Measurements from ENCODE around the gene SREBF1. TPM values are rescaled to one million over a fixed set of nuclear protein-coding genes. Genes with fewer than 3 reads are reported as not detected.
A peak's percentile ranks its signal among the peaks of the same experiment; 100 is the strongest.

The SREBF1 gene
- total and polyA plus RNA-seq, 2 of the 8 experiments (the other 6 are each of a cell fraction or from before 2014, with no cell fraction given) = 28.6 to 70.8 TPM

- H3K27ac ChIP-seq (ENCODE audit: low read depth, low read length) = no peak overlapping the region
- CTCF ChIA-PET (ENCODE audit: partially characterized antibody) = interaction anchor here (0.6 to 26.2 kb wide), 6 partner anchors 8 to 54 kb away, joined by 3 to 404 read pairs (median 16); no protein-coding TSS in a partner anchor
Measured at GRCh38 chr17:17868641-17869522, 32.1 kb upstream of the SREBF1 start.

More at GRCh38 chr17:17868641-17869522, 32.1 kb upstream of the SREBF1 start:
- no peak overlapping the region for H3K9ac ChIP-seq (replicated peaks in 1 of 4; ENCODE audit: extremely low read depth in 1 of 4, low read depth in 3 of 4, low read length in 3 of 4)
- no peaks in the 10 kb centered on the region for H3K79me1 ChIP-seq (ENCODE audit: low read depth, low read length)
- no peaks in the 10 kb centered on the region for H3K9me3 ChIP-seq (ENCODE audit: insufficient read depth in 2 of 2, low read depth in 1 of 2, low read length in 1 of 2)
- no peaks in the 10 kb centered on the region for H3K23me2 ChIP-seq (ENCODE audit: low read depth, low read length)
- H2AK5ac ChIP-seq (ENCODE audit: low read depth, low read length) = peak overlapping the region; percentile 41
- H3K36me3 ChIP-seq (ENCODE audit: control insufficient read depth in 2 of 4, insufficient read depth in 4 of 4, low read length in 3 of 4) = no peaks in the 10 kb centered on the region
- H3K23ac ChIP-seq (ENCODE audit: insufficient read length) = no peak overlapping the region
- H2AFZ ChIP-seq (ENCODE audit: low read length) = no peak overlapping the region; the same call in 1 of the 2 replicates
- H4K5ac ChIP-seq (ENCODE audit: insufficient read length, low read depth, low read length) = no peak overlapping the region
- no peaks in the 10 kb centered on the region for H3K79me2 ChIP-seq (ENCODE audit: control insufficient read depth in 1 of 2, insufficient read depth in 2 of 2, low read length in 2 of 2)
- no peak overlapping the region for H3K18ac ChIP-seq (ENCODE audit: extremely low read depth, low read length)
- no peak overlapping the region for H2BK120ac ChIP-seq (replicated peaks; ENCODE audit: low read depth, low read length)
- peak overlapping the region; percentile 9 to 49 for H3K4me2 ChIP-seq (ENCODE audit: insufficient read depth in 1 of 2, low read depth in 2 of 2, low read length in 2 of 2)
- H3K4me3 ChIP-seq (ENCODE audit: extremely low read depth in 1 of 4, insufficient read depth in 2 of 4, low read depth in 3 of 4, low read length in 4 of 4) = 0 out of 8 replicates have a peak overlapping the region, but pooled peaks of 1 of the 4 experiments have one; percentile 4
- FAIRE-seq (no peak), DNase-seq (ENCODE audit: low read depth in 1 of 2, low spot score in 2 of 2) (no peak)
- H2BK15ac ChIP-seq (ENCODE audit: low read length) = no peak overlapping the region
- H2BK20ac ChIP-seq (ENCODE audit: low read length) = 0 out of 2 replicates have a peak overlapping the region, but pooled peaks have one; percentile 8
- WGBS, 2 experiments (ENCODE audit: extremely low coverage in 1 of 2, insufficient coverage in 1 of 2, insufficient read length in 1 of 2, insufficient replicate concordance in 2 of 2, low coverage in 1 of 2, low lambda C conversion rate in 2 of 2, missing lambda C conversion rate in 1 of 2) = 20% methylated on average over 17 of the region's 18 CpGs; no CpG with 5 or more reads in 1 of the 2 experiments
- no peaks in the 10 kb centered on the region for H4K20me1 ChIP-seq (replicated peaks in 1 of 2; ENCODE audit: control insufficient read depth in 1 of 2, insufficient read depth in 2 of 2, low read length in 2 of 2)
- no peak overlapping the region for H2BK5ac ChIP-seq (ENCODE audit: low read depth, low read length)
- peak overlapping the region; percentile 32; the same call in 1 of the 2 replicates for H2BK12ac ChIP-seq (ENCODE audit: low read depth, low read length)
- peak overlapping the region; percentile 22 for H4K91ac ChIP-seq (replicated peaks; ENCODE audit: insufficient read length, low read length)
- no peak overlapping the region for H3K14ac ChIP-seq (ENCODE audit: insufficient read length)
- H4K8ac ChIP-seq (ENCODE audit: extremely low read depth, insufficient read depth, low read length) = no peak overlapping the region
- peaks cover 3 to 14% (median 11%) of the 10 kb centered on the region in 4 experiments for H3K4me1 ChIP-seq (replicated peaks in 1 of 4; ENCODE audit: control insufficient read depth in 3 of 4, insufficient read depth in 4 of 4, low read length in 3 of 4)
- TF ChIP-seq CBX8 (IDR thresholded peaks at IDR 0.05; ENCODE audit: borderline replicate concordance, low read depth, low read length) = no peak
- TF ChIP-seq, protein P1, sequence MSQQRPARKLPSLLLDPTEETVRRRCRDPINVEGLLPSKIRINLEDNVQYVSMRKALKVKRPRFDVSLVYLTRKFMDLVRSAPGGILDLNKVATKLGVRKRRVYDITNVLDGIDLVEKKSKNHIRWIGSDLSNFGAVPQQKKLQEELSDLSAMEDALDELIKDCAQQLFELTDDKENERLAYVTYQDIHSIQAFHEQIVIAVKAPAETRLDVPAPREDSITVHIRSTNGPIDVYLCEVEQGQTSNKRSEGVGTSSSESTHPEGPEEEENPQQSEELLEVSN (IDR thresholded peaks at IDR 0.05) = peak; percentile 50; the same call in 1 of the 2 replicates
- no peak for TF ChIP-seq POLR2A (IDR thresholded peaks at IDR 0.05; ENCODE audit: control extremely low read depth in 1 of 2, low read depth in 2 of 2, low read length in 2 of 2)
- TF ChIP-seq JUND (IDR thresholded peaks at IDR 0.05; ENCODE audit: low read length) = 0 out of 2 replicates have a peak, but pooled peaks have one; percentile 16
- 0 out of 4 replicates have a peak, but pooled peaks of 1 of the 2 experiments have one; percentile 26 for TF ChIP-seq SIN3A (conservative IDR thresholded peaks at IDR 0.05 in 1 of 2, IDR thresholded peaks at IDR 0.05 in 1 of 2; ENCODE audit: low read depth in 1 of 2, low read length in 2 of 2)
- H3K56ac ChIP-seq (replicated peaks; ENCODE audit: insufficient read length, low read depth, low read length) = no peak overlapping the region
- peaks cover 0 to 6% (median 3%) of the 10 kb centered on the region in 4 experiments; a peak in 4 of 7 replicates for H3K27me3 ChIP-seq (replicated peaks in 1 of 4; ENCODE audit: control insufficient read depth in 3 of 4, extremely low read depth in 1 of 4, insufficient read depth in 3 of 4, low read length in 3 of 4)
- POLR2A ChIA-PET (ENCODE audit: partially characterized antibody) = interaction anchor here (1.5 to 4.4 kb wide), 2 partner anchors 9 to 32 kb away, joined by 4 to 21 read pairs; partner anchors contain the start of gene SREBF1
- H3K4ac ChIP-seq (replicated peaks; ENCODE audit: insufficient read length, low read depth, low read length) = peak overlapping the region; percentile 27
